Jurkat, Clone E6-1 (cell line): ENCODE results near the gene RPL13A.

Experiments
- DNase-seq: peaks from one replicate; pipeline ENCODE4 v3.0.0-alpha.2; 2011; ENCODE audit warnings: low read depth, low spot score
- H3K4me3 ChIP-seq: 2 replicates; pipeline ENCODE4 v1.5.1; 2011; ENCODE audit warnings: mild to moderate bottlenecking, low read length, control low read depth, moderate library complexity

RPL13A gene

GRCh38 chr19:49497047-49497788, 9.8 kb downstream of the RPL13A start:
- peak; percentile 70 for DNase-seq
- H3K4me3 ChIP-seq, result peak overlapping the region; percentile 100

DNA sequence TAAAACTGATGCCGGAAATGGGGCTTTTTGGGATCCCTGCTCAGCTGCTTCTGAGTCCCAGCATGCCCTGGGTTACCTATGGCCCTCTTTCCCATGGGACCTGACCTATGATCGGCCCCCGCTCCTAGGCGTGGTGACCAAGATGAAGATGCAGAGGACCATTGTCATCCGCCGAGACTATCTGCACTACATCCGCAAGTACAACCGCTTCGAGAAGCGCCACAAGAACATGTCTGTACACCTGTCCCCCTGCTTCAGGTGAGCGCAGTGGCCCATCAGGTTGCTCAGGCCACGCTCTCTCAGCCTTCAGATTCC, 10.3 kb downstream of the RPL13A start:
- peak overlapping the region; percentile 100 for H3K4me3 ChIP-seq
- no peak for DNase-seq

DNA sequence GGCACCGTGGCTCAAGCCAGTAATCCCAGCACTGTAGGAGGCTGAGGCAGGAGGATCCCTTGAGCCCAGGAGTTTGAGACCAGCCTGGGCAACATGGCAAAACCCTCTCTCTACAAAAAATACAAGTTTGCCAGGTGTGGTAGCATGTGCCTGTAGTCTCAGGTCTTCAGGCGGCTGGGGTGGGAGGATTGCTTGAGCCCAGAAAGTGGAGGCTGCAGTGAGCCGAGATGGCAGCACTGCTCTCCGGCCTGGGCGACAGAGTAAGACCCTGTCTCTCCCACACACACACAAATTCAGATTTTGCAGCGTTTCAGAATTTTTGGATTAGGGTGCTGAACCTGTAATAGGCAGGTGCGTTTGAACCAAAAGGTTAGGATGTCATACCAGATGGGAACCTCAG, 11.1 kb downstream of the RPL13A start:
- no peak overlapping the region for H3K4me3 ChIP-seq
- no peak for DNase-seq

DNA sequence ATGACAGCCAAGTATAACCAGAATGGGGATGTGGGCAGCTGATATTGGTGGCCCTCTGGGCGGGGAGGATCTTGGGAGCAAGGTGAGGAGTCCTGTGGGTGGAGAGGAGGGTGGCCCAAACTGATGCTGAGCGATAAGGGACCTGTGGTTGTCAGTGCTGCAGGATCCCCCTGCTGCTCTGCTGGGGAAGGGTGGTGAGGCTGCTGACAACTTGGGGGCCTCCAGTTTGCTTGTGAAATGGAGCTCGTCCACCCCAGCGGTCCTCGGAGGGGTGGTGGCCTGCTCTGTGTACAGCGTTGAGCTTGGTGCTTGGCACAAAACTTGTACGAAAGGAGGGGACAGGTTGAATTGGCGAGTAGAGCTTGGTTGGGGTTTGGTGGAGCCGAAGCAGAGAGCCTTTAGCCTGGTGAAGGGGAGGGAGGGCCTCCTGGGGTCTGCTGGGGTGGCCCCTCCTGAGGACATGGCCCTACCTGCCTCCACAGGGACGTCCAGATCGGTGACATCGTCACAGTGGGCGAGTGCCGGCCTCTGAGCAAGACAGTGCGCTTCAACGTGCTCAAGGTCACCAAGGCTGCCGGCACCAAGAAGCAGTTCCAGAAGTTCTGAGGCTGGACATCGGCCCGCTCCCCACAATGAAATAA, 11.7 kb downstream of the RPL13A start:
- H3K4me3 ChIP-seq, result peak overlapping the region; percentile 50
- no peak for DNase-seq

- no peak overlapping the region for H3K4me3 ChIP-seq
- peak; percentile 54 for DNase-seq
Measured at GRCh38 chr19:49502866-49503581, 15.6 kb downstream of the RPL13A start.

DNA sequence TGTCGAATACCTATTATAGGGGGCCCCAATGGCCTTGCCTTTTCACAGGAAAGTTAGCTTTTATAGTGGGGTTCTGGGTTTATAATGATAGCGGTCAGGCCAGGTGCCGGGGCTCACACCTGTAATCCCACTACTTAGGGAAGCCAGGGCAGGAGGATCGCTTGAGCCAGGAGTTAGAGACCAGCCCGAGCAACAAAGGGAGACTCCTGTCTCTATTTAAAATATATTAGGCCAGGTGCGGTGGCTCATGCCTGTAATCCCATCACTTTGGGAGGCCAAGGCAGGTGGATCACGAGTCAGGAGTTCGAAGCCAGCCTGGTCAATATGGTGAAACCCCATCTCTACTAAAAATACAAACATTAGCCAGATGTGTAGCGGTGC, 16.2 kb downstream of the RPL13A start:
- no peak overlapping the region for H3K4me3 ChIP-seq
- DNase-seq, result no peak

DNA sequence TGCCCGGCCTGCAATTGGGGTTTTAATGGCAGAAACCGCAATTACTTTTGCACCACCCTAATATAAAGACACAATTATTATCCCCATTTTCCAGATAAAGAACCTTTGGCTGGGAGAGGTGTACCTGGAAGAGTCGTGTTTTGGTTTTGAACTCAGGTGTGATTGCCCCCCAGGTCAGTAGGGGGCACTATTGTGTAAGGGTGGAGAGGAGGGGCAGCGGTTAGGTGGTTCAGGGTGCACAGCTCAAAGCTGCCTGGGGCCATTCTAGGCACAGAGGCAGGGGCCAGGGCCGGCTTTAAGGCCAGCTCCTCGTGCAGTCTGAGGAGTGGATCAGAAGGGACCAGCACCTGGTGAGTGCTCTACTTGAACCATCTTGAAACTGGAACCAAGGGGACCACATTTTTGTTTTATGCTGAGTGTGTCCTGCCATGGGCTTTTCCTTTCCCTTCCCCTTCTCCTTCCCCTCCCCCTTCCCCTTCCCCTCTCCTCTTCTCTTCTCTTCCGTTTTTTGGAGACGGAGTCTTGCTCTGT, 19.2 kb downstream of the RPL13A start:
- H3K4me3 ChIP-seq, result no peak overlapping the region
- peak; percentile 71 for DNase-seq

GRCh38 chr19:49507803-49508494, 20.5 kb downstream of the RPL13A start:
- DNase-seq, result no peak
- H3K4me3 ChIP-seq, result no peak overlapping the region

- H3K4me3 ChIP-seq, result peak overlapping the region; percentile 70
- DNase-seq, result no peak
Measured at GRCh38 chr19:49512970-49513745, 25.8 kb downstream of the RPL13A start.

DNA sequence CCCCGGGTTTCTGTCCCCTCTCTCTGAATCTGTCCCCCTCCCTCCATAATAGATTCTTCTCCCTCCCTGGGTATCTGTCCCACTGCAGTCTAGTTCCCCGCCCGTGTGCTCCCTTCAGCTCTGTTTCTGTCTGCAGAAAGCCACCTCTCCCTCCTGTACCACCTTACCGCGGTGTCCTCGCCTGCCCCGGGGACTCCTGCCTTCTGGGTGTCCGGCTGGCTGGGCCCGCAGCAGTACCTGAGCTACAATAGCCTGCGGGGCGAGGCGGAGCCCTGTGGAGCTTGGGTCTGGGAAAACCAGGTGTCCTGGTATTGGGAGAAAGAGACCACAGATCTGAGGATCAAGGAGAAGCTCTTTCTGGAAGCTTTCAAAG, 26.3 kb downstream of the RPL13A start:
- DNase-seq, result no peak
- H3K4me3 ChIP-seq, result peak overlapping the region; percentile 70

DNA sequence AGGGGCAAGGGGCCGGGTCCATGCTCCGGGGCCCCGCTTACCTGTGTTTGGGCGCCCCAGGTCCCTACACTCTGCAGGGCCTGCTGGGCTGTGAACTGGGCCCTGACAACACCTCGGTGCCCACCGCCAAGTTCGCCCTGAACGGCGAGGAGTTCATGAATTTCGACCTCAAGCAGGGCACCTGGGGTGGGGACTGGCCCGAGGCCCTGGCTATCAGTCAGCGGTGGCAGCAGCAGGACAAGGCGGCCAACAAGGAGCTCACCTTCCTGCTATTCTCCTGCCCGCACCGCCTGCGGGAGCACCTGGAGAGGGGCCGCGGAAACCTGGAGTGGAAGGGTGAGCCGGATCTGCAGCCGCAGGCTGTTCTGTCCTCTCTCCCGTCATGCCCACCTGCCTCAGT, 26.7 kb downstream of the RPL13A start:
- DNase-seq, result no peak
- peak overlapping the region; percentile 70 for H3K4me3 ChIP-seq

- no peak for DNase-seq
- H3K4me3 ChIP-seq, result no peak overlapping the region
Measured at GRCh38 chr19:49515767-49516166, 28.4 kb downstream of the RPL13A start.

- DNase-seq, result no peak
- H3K4me3 ChIP-seq, result no peak overlapping the region
Measured at GRCh38 chr19:49518033-49518432, 30.6 kb downstream of the RPL13A start.

DNA sequence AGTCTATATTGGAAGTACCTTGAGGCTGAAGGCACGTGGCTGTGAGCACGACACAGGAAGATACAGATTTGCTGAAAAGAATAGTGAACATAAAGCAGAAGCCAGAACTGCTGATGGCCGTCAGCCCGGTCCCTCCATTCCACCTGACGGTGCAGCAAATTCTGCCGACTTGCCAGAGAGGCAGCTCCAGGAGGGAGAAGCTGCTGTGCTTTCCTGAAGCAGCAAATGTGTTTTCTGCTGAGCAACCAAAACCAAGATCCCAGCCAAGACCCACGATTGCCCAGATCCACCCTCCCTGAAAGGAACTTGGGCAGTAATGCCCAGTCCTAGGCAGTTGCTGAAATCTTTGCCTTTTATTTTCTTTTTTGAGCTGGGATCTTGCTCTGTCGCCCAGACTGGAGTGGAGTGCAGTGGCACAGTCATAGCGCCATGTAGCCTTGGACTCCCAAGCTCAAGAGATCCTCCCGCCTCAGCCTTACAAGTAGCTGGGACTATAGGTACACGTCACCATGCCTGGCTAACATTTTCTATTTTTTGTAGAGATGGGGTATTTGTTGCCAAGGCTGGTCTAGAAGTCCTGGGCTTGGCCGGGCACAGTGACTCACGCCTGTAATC, 33.4 kb downstream of the RPL13A start:
- no peak overlapping the region for H3K4me3 ChIP-seq

DNA sequence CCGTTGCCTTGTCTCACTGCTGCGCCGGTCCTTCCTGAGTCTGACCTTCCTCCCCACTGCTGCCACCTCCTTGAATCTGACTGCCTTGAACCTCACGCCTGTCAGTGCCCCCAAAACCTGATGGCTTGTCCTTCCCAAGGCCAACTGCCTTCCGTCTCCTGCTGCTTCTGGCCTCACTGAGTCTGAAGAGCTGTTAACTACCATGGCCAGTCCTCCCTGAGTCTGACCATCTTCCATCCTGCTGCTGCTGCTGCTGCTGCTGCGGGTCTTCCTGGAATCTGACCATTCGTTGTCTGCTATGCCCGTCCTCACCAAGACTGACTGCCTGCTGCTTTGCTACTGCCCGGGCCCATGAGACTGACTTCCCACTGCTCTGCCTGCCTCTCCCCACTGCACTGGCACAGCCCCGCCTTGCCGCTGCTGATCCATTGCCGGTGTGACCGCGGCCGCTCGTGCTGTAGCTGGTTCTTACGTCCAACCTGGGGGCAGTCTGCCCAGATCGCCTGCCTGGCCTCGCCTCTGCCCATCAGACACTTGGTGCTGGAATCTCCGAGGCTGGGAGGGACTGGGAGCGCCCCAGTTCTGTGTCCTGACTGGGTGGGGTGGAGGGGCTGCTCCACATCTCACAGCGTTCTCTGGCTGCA, 37.5 kb downstream of the RPL13A start:
- no peak overlapping the region for H3K4me3 ChIP-seq
- DNase-seq, result no peak

More for the DNA sequence above, 33.4 kb downstream of the RPL13A start:
- no peak for DNase-seq

- peak overlapping the region; percentile 16 for H3K4me3 ChIP-seq
- DNase-seq, result no peak
Measured at GRCh38 chr19:49528211-49528771, 40.9 kb downstream of the RPL13A start.

GRCh38 chr19:49530708-49531107, 43.3 kb downstream of the RPL13A start:
- H3K4me3 ChIP-seq, result no peak overlapping the region
- no peak for DNase-seq
